Measurements from ENCODE around the gene CCNF.

GRCh38 chr16:2427526-2427925 lies 1.7 kb upstream of the CCNF start:
- no peak for TF ChIP-seq CTCF (conservative IDR thresholded peaks at IDR 0.05)
- TF ChIP-seq ZFX (IDR thresholded peaks at IDR 0.05): no peak
